Measurements from ENCODE around the gene CFAP97D2. TPM values are rescaled to one million over a fixed set of nuclear protein-coding genes. Genes with fewer than 3 reads are reported as not detected.

The CFAP97D2 gene
- polyA plus RNA-seq, 1 of the 3 experiments (the other 2 are of a cell fraction): not detected

GRCh38 chr13:114259974-114260373, 80.9 kb downstream of the CFAP97D2 start:
- ChIA-PET CTCF (no interaction called here), POLR2A (no interaction called here)
- H3K4me3 ChIP-seq (ENCODE audit: low read depth in 2 of 2, low read length in 1 of 2): no peak overlapping the region
- H3K4me2 ChIP-seq: no peak overlapping the region
- no peak overlapping the region for H2AFZ ChIP-seq (ENCODE audit: low read depth)
- no peaks in the 10 kb centered on the region for H3K9me2 ChIP-seq
- no peak overlapping the region for H3K27ac ChIP-seq (ENCODE audit: low read depth in 2 of 2, low read length in 1 of 2)
- peaks cover 35% of the 10 kb centered on the region for H3F3A ChIP-seq (replicated peaks; ENCODE audit: insufficient read depth)
- H3K9ac ChIP-seq: no peak overlapping the region
- peaks cover 86% of the 10 kb centered on the region in 2 experiments for H3K36me3 ChIP-seq (replicated peaks in 1 of 2; ENCODE audit: control insufficient read depth in 1 of 2, insufficient read depth in 2 of 2, low read length in 1 of 2)
- no peaks in the 10 kb centered on the region for H3K9me3 ChIP-seq
- 96% methylated on average over 4 of the region's 4 CpGs for WGBS (ENCODE audit: low lambda C conversion rate)
- no peak for DNase-seq
- H4K20me1 ChIP-seq (ENCODE audit: insufficient read depth): no peaks in the 10 kb centered on the region
- peaks cover 16% of the 10 kb centered on the region; the same call in 1 of the 2 replicates for H3K79me2 ChIP-seq (ENCODE audit: insufficient read depth)
- no peaks in the 10 kb centered on the region for H3K27me3 ChIP-seq (ENCODE audit: insufficient read depth)
- TF ChIP-seq MXI1 (IDR thresholded peaks at IDR 0.05; ENCODE audit: low read depth, low read length) (no peak), MAX (IDR thresholded peaks at IDR 0.05; ENCODE audit: low read depth) (no peak), REST (IDR thresholded peaks at IDR 0.05; ENCODE audit: low read depth, low read length) (no peak), RXRA (IDR thresholded peaks at IDR 0.05; ENCODE audit: borderline replicate concordance, low read depth) (no peak), MEF2A (IDR thresholded peaks at IDR 0.05; ENCODE audit: borderline replicate concordance, low read depth) (no peak), TAF1 (IDR thresholded peaks at IDR 0.05; ENCODE audit: borderline replicate concordance, low read depth, low read length) (no peak), FOXM1 (IDR thresholded peaks at IDR 0.05; ENCODE audit: low read depth) (no peak), EP300 (IDR thresholded peaks at IDR 0.05; ENCODE audit: borderline replicate concordance in 1 of 2, low read depth in 1 of 2, low read length in 1 of 2) (no peak), POLR2AphosphoS5 (IDR thresholded peaks at IDR 0.05; ENCODE audit: low read depth, low read length) (no peak), TCF12 (IDR thresholded peaks at IDR 0.05) (no peak), EZH2phosphoT487 (IDR thresholded peaks at IDR 0.05; ENCODE audit: borderline replicate concordance, low read depth) (no peak), GATA2 (CRISPR knock-in tag; IDR thresholded peaks at IDR 0.05) (no peak), ELF1 (IDR thresholded peaks at IDR 0.05) (no peak), FOSL2 (IDR thresholded peaks at IDR 0.05; ENCODE audit: borderline replicate concordance, low read depth) (no peak), NRF1 (IDR thresholded peaks at IDR 0.05; ENCODE audit: low read depth, low read length) (no peak), USF2 (IDR thresholded peaks at IDR 0.05; ENCODE audit: borderline replicate concordance, low read depth, low read length) (no peak), JUND (IDR thresholded peaks at IDR 0.05) (no peak), SMC3 (IDR thresholded peaks at IDR 0.05; ENCODE audit: low read depth, low read length) (no peak)
- H3K4me1 ChIP-seq (ENCODE audit: control insufficient read depth in 1 of 2, insufficient read depth in 2 of 2, low read depth in 1 of 2, low read length in 1 of 2): peaks cover 0 to 12% of the 10 kb centered on the region in 2 experiments; a peak in 2 of 4 replicates
